GM12864 (cell line): ENCODE data around the gene WHAMM.
"Not testable (repeated sequence)": the region's sequence is repeated elsewhere in the genome, so short reads cannot be mapped to it uniquely, and the experiment has no call there.

Experiments used
- DNase-seq: peaks from one replicate; pipeline ENCODE4 v3.0.0-alpha.2; 2011; ENCODE audit warnings: low read depth
- H3K4me3 ChIP-seq: 2 replicates; pipeline ENCODE4 v1.5.1; 2011; ENCODE audit warnings: mild to moderate bottlenecking, low read depth, low read length, control low read depth
- CTCF ChIP-seq: IDR thresholded peaks from 2 replicates; pipeline ENCODE4 v1.5.1; 2011; ENCODE audit warnings: low read depth, mild to moderate bottlenecking, moderate library complexity, low read length, control low read depth, inconsistent platforms; ENCODE audit errors: missing control alignments

The WHAMM gene

GRCh38 chr15:82809308-82810060 lies at the start of gene WHAMM:
Gene WHAMM (plus strand): TSS chr15:82809628. CDS start chr15:82809727, 99 bp downstream.
- peak within 1 kb of the TSS; percentile 95 for H3K4me3 ChIP-seq
- TF ChIP-seq CTCF: peak; percentile 24
- peak; percentile 93 for DNase-seq

- DNase-seq: no peak
- no peak overlapping the region for H3K4me3 ChIP-seq
- TF ChIP-seq CTCF: no peak
Measured at GRCh38 chr15:82763361-82764116, 45.9 kb upstream of the WHAMM start.

GRCh38 chr15:82764117-82764490 lies 45.3 kb upstream of the WHAMM start:
- TF ChIP-seq CTCF: no peak
- H3K4me3 ChIP-seq: no peak overlapping the region
- no peak for DNase-seq

DNA sequence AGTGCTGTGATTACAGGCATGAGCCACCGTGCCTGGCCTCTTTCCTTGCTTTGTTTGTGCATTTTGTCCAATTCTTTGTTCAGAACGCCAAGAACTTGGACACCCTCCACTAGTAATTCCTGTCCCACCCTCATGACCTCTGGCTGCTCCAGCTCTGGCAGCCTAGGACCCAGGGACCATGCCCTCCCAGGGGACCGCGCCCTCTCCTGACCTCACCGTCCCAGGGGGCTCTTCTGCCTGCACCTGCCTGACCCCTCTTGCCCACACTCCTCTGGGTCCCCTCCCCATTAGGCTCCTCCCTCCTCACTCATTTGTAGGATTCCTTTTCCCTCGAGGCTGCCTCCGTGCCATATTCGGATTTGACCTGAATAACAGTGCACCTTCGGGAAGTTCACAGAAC lies 44.7 kb upstream of the WHAMM start:
- DNase-seq: no peak
- no peak overlapping the region for H3K4me3 ChIP-seq
- TF ChIP-seq CTCF: no peak

DNA sequence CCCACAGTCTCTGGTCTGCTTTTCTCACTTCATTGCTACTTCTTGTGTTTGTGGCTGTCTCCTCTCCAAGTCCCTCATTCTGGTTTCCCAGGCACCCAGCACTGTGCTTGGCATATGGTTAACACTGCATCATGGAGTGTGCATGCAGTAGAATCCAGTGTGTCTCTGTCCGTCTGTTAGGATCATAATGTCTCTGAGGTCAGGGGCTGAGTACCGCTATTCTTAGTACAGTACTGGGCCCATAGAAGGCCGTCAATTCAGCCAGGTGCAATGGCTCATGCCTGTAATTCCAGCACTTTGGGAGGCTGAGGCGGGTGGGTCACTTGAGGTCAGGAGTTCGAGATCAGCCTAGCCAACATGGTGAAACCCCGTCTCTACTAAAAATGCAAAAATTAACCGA lies 43.2 kb upstream of the WHAMM start:
- not testable (repeated sequence) for H3K4me3 ChIP-seq, DNase-seq

- no peak for DNase-seq
- no peak for TF ChIP-seq CTCF
- no peak overlapping the region for H3K4me3 ChIP-seq
Measured at GRCh38 chr15:82767163-82767829, 42.1 kb upstream of the WHAMM start.

DNA sequence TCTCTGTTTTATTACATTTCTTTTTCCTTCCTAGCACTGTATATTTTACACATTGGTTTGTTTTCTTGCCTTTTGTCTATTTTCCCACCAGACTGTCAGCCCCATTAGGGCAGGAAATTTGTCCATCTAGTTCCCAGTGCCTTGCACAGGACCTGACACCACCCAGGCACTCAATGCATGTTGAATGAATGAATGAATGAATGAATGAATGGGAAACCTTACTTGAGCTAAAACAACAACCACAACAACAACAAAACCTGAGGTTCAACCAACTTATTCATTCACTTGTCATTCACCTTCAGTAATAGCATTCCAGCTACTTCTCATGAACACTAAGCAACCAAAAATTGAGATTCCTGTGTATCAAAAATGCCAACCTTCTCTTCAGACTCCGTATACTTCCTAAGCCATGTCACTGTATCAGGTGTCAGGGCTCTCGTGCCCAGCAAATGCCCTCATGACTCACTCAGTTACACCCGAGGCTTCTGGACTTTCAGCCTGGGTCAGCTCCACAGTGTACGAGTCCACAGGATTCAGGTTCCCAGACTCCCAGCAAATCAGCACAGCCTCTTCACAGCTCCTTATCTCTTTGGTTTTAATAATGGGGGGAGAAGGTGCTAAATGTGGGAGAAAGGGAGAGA lies 40.9 kb upstream of the WHAMM start:
- no peak overlapping the region for H3K4me3 ChIP-seq
- no peak for TF ChIP-seq CTCF
- DNase-seq: no peak
